Measurements from ENCODE around the gene NDUFA8.

Gene NDUFA8

DNA sequence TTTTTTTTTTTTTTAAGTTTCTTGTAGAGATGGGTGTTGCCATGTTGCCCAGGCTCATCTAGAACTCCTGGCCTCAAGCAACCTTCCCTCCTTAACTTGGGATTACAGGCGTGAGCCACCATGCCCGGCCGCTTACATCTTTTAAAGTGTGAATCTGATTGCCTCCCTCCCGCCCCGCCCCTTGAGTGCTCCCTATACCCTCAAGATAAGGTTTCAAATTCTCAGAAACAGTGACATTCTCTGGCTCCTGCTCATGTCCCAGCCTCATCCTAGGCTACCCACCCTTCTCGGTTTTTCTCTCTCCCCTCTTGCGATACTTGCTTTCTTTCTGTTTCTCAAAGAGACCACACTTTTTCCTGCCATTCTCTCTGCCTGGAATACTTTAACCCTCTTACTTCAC is 12.6 kb upstream of the NDUFA8 start:
- Mint-ChIP-seq H3K27me3 (ENCODE audit: low read depth, poor library complexity) (peaks cover 73% of the 10 kb centered on the region), H3K4me3 (no peak overlapping the region), H3K36me3 (ENCODE audit: low read depth) (no peaks in the 10 kb centered on the region), H3K4me1 (no peaks in the 10 kb centered on the region), H3K27ac (no peak overlapping the region), H3K9me3 (peaks cover 8% of the 10 kb centered on the region)
- DNase-seq: no peak
- TF ChIP-seq, protein P1, sequence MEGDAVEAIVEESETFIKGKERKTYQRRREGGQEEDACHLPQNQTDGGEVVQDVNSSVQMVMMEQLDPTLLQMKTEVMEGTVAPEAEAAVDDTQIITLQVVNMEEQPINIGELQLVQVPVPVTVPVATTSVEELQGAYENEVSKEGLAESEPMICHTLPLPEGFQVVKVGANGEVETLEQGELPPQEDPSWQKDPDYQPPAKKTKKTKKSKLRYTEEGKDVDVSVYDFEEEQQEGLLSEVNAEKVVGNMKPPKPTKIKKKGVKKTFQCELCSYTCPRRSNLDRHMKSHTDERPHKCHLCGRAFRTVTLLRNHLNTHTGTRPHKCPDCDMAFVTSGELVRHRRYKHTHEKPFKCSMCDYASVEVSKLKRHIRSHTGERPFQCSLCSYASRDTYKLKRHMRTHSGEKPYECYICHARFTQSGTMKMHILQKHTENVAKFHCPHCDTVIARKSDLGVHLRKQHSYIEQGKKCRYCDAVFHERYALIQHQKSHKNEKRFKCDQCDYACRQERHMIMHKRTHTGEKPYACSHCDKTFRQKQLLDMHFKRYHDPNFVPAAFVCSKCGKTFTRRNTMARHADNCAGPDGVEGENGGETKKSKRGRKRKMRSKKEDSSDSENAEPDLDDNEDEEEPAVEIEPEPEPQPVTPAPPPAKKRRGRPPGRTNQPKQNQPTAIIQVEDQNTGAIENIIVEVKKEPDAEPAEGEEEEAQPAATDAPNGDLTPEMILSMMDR (IDR thresholded peaks at IDR 0.05): no peak

DNA sequence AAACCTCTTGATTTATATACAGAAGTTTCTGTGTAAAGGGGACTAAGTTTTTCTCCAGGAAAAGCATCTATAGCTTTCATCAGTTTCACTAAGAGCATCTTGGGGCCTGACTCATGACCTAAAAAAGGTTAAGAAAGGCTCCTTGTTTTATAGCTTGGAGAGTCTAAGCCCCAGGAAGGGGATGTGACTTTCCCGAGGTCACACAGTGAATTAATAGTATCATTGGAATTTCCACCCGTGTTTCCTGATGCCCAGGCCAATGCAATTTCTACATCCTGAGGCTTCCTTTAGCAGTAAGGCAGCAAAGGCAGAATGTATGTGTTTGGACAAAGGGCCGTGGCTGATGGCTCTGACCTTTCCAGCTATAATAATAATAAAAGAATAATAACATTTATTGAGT is 8.8 kb upstream of the NDUFA8 start:
- H3K4me3 Mint-ChIP-seq: no peak overlapping the region
- H3K9me3 Mint-ChIP-seq: peaks cover 13% of the 10 kb centered on the region
- no peak for DNase-seq
- peaks cover 83% of the 10 kb centered on the region for H3K27me3 Mint-ChIP-seq (ENCODE audit: low read depth, poor library complexity)
- TF ChIP-seq, protein P1 (IDR thresholded peaks at IDR 0.05): no peak
- no peaks in the 10 kb centered on the region for H3K4me1 Mint-ChIP-seq
- no peak overlapping the region for H3K27ac Mint-ChIP-seq
- no peaks in the 10 kb centered on the region for H3K36me3 Mint-ChIP-seq (ENCODE audit: low read depth)

DNA sequence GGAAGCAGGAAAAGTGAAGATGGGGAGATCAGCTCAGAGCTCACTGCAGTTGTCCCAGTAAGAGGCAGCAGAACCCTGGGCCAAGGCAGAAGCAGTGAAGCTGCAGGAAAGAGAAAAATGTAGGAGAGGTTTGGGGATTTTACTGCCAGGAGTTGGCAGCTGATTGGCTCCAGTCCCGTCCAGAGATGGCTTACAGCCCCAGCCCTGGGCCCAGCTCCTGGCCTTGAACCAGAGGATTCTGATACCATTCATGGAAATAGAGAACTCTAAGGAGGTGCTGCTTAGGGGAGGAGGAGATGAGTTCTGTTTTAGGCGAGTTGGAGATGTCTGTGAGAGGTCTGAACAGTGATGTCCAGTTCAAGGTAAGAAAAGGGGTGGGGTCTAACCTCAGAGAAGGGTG is 4.7 kb upstream of the NDUFA8 start:
- no peak for DNase-seq
- Mint-ChIP-seq H3K36me3 (ENCODE audit: low read depth) (peaks cover 3% of the 10 kb centered on the region), H3K4me3 (no peak overlapping the region), H3K27me3 (ENCODE audit: low read depth, poor library complexity) (peaks cover 68% of the 10 kb centered on the region), H3K9me3 (peaks cover 34% of the 10 kb centered on the region), H3K27ac (no peak overlapping the region), H3K4me1 (no peaks in the 10 kb centered on the region)
- TF ChIP-seq, protein P1 (IDR thresholded peaks at IDR 0.05): no peak

DNA sequence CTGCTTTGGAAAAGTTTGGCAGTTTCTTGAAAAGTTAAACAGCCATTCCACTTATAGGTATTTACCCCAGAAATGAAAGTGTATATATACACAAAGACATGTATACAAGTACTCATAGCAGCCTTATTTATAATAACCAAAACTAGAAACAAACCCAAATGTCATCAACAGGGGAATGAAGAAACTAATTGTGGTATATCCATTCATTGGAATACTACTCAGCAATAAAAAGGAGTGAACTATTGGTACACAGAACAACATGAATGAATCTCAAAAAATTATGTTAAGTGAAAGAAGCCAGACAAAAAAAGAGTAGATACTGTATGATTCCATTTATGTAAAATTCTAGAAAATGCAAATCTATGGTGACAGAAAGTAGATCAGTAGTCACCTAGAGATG is 2.8 kb upstream of the NDUFA8 start:
- Mint-ChIP-seq H3K9me3 (peaks cover 28% of the 10 kb centered on the region), H3K4me3 (no peak overlapping the region), H3K27ac (no peak overlapping the region), H3K36me3 (ENCODE audit: low read depth) (peaks cover 7% of the 10 kb centered on the region), H3K4me1 (peaks cover 17% of the 10 kb centered on the region), H3K27me3 (ENCODE audit: low read depth, poor library complexity) (peaks cover 51% of the 10 kb centered on the region)
- no peak for DNase-seq
- TF ChIP-seq, protein P1 (IDR thresholded peaks at IDR 0.05): no peak

DNA sequence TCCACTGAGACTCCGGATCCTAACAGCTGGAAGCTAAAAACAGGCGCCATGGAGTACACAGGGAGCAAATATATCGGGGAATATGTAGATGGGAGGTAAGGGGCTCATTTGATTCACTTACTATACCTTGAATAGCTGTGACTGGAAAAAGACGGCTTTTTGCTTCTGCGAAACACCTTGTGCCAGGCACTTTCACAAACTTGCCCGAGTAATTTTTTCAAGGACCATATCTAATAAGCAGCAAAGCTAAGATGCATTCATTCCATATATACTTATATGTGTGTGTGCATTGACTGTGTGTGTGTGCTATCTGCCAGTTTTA is 307 bp upstream of the NDUFA8 start:
- H3K27ac Mint-ChIP-seq: no peak overlapping the region

DNA sequence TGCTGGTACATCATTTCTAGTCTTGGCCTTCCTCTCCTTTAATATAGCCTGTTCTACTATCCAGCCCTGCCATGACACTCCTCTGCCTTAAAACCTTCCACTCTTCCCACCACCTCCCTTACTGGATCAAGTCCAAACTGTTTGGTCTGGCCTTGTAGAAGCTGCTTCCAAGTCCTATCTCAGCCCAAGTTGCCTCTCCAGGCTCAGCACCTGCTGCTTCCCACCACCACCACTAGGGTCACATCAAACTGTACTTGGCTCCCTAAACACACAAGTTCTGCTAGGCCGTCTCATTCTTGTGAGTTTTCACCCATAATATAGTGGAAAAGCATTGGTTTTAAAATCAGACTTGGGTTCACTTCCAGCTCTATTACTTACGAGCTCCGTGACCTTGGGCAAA is 1.4 kb downstream of the NDUFA8 start:
- Mint-ChIP-seq H3K27me3 (ENCODE audit: low read depth, poor library complexity) (peaks cover 14% of the 10 kb centered on the region), H3K4me1 (peaks cover 26% of the 10 kb centered on the region), H3K36me3 (ENCODE audit: low read depth) (peaks cover 7% of the 10 kb centered on the region), H3K9me3 (peaks cover 21% of the 10 kb centered on the region), H3K4me3 (peak overlapping the region; percentile 49), H3K27ac (no peak overlapping the region)
- TF ChIP-seq, protein P1 (IDR thresholded peaks at IDR 0.05): peak; percentile 45
- DNase-seq: peak; percentile 27

More for the DNA sequence above, 307 bp upstream of the NDUFA8 start:
- H3K27me3 Mint-ChIP-seq (ENCODE audit: low read depth, poor library complexity): peaks cover 31% of the 10 kb centered on the region
- peaks cover 7% of the 10 kb centered on the region for H3K36me3 Mint-ChIP-seq (ENCODE audit: low read depth)
- peaks cover 26% of the 10 kb centered on the region for H3K4me1 Mint-ChIP-seq
- H3K4me3 Mint-ChIP-seq: peak overlapping the region; percentile 97
- DNase-seq: no peak
- TF ChIP-seq, protein P1 (IDR thresholded peaks at IDR 0.05): no peak
- H3K9me3 Mint-ChIP-seq: peaks cover 21% of the 10 kb centered on the region

Measured in nephron progenitor cell (in vitro differentiated cells).